Skeletal muscle satellite cell (primary cell): ENCODE data around the gene PAX1.

ENCODE experiments used
- H3K27me3 ChIP-seq: 2 replicates; pipeline ENCODE4 v1.7.0; 2013; ENCODE audit warnings: low read length; ENCODE audit not compliant: control insufficient read depth, insufficient read depth
- H3K36me3 ChIP-seq: 2 replicates; pipeline ENCODE4 v1.7.0; 2013; ENCODE audit warnings: mild to moderate bottlenecking, control low read depth, low read length; ENCODE audit not compliant: insufficient read depth
- H3K4me1 ChIP-seq: 2 replicates; pipeline ENCODE4 v1.7.0; 2013; ENCODE audit warnings: low read length; ENCODE audit not compliant: control insufficient read depth, insufficient read depth
- H3K4me2 ChIP-seq: 2 replicates; pipeline ENCODE4 v1.7.0; 2013; ENCODE audit warnings: mild to moderate bottlenecking, low read length
- H3K4me3 ChIP-seq: 2 replicates; pipeline ENCODE4 v1.7.0; 2013; ENCODE audit warnings: low read length
- H3K9ac ChIP-seq: 2 replicates; pipeline ENCODE4 v1.7.0; 2013; ENCODE audit warnings: mild to moderate bottlenecking, low read depth, low read length, moderate library complexity
- H3K9me3 ChIP-seq: replicated peaks from 2 replicates; pipeline ENCODE4 v1.7.0; 2013; ENCODE audit warnings: mild to moderate bottlenecking, control low read depth, low read length

The PAX1 gene

DNA sequence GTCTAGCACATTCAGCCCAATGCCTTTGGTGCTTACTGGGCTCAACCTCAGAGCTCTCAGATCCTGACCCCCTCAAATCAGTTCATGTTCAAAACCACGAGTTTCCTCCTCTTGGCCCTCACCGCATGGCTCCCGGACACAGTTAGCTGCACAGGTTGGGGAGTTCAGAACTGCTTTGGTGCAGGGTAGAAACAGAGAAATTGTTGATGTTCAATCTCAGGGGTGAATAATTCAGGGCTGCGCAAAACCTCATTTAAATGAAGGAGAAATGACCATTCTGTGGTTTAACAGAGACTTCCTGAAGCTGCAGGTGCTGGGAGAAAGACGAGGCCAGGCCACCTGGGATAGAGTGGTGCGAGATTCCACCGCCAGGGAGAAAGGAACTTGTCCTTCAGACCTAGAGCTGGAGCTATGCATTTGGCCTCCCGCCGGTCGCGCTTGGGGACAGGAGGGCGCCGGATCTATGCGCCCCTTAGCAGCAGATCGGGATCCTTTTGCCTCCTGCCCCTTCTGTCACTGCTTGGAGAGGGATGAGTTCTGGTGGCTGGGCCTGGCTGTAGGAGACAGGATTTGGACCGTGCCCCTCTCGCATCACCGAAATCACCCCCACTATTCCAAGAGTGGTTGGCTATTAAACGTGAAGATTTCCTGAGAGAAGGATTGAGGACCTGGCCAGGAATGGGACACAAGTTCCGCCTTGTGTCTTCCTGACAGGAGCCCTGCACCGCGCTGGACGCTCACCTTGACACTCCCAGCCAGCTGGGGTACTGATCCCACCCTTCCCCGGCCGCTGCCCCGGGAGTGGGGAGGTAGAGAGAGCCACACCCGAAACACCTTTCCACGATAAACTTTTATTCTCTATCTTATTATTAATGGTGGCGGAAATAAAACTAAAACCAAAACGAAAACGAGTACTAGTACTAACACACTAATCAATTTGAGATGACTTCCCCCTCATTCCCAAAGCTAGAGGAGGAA lies 767 bp upstream of the PAX1 start:
- no peaks in the 10 kb centered on the region for H3K36me3 ChIP-seq
- no peaks in the 10 kb centered on the region for H3K4me1 ChIP-seq
- H3K9me3 ChIP-seq: no peaks in the 10 kb centered on the region
- no peak overlapping the region for H3K9ac ChIP-seq
- H3K4me3 ChIP-seq: no peak overlapping the region
- no peak overlapping the region for H3K4me2 ChIP-seq
- peaks cover 8% of the 10 kb centered on the region for H3K27me3 ChIP-seq

DNA sequence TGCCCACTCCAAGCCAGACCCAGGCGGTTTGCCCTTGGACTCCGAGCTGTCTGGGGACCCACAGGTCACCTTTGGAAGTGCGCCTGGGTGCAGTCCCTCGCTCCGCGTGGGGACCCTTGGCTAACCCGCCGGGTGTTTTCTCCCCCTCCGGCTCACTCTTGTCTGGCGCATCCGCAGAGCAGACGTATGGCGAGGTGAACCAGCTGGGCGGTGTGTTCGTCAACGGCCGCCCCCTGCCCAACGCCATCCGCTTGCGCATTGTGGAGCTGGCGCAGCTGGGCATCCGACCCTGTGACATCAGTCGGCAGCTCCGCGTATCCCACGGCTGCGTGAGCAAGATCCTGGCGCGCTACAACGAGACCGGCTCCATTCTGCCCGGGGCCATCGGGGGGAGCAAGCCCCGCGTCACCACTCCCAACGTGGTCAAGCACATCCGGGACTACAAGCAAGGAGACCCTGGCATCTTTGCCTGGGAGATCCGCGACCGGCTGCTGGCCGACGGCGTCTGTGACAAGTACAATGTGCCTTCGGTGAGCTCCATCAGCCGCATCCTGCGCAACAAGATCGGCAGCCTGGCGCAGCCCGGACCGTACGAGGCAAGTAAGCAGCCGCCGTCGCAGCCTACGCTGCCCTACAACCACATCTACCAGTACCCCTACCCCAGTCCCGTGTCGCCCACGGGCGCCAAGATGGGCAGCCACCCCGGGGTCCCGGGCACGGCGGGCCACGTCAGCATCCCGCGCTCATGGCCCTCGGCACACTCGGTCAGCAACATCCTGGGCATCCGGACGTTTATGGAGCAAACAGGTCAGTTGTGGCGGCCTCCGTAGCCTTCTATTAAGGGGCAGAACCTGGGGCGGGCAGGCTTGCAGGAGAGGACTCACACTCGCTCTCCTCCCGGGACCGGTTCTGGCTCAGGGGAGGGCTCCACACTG lies 1.1 kb downstream of the PAX1 start:
- H3K27me3 ChIP-seq: peaks cover 8% of the 10 kb centered on the region

DNA sequence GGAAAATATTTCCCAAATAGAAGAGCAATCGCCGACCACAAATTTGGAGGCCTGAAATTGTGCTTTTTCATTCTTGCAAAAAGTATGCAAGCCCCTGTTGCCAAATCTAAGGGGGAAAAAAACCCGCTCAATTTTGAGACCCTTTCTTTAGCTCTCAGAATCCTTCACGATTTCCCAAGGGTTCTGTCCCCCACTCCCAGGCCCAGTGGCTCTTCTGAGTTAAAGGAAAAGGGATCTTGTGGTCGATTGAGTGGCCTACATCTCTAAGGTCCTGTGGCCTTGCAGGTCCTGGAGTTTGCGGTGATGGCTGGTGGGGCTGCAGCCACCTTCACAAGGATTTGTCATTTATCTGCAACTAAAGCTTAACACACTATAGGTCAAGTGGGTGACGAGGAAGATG lies 1.8 kb downstream of the PAX1 start:
- Histone ChIP-seq H3K27me3 (peaks cover 8% of the 10 kb centered on the region), H3K9ac (no peak overlapping the region), H3K4me1 (no peaks in the 10 kb centered on the region), H3K4me2 (no peak overlapping the region), H3K9me3 (no peaks in the 10 kb centered on the region), H3K4me3 (no peak overlapping the region), H3K36me3 (no peaks in the 10 kb centered on the region)

More for the DNA sequence above, 1.1 kb downstream of the PAX1 start:
- Histone ChIP-seq H3K9me3 (no peaks in the 10 kb centered on the region), H3K4me3 (no peak overlapping the region), H3K36me3 (no peaks in the 10 kb centered on the region), H3K9ac (no peak overlapping the region), H3K4me1 (no peaks in the 10 kb centered on the region), H3K4me2 (no peak overlapping the region)

DNA sequence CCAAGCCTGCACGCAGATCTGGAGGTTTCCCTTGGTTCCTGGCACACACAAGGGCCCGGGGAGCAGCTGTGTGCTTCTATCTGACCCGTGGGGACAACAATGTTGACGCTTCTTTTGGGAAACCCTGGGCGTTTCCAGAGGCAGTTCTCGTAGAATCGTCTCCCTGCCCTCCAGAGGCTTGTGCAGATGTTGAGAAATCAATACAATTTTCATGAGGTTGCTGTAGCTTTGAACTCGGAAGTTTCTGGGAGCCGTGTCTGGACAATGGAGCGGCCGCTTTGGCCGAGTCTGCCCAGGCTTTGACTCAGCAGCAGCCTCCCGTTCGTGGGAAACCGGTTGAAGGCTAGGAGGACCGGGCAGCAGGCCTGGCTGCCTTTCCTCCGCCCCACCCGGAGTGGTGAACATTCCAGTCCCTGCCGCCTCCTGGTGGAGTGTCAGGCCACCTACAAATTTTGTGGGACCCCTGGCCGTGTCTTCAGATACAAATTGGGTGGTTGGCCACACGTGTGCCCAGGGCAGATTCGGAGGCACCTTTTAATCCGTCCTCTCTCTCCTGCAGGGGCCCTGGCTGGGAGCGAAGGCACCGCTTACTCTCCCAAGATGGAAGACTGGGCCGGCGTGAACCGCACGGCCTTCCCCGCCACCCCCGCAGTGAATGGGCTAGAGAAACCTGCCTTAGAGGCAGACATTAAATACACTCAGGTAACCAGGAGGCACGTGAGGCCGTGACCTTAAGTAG lies 2.7 kb downstream of the PAX1 start:
- Histone ChIP-seq H3K9ac (no peak overlapping the region), H3K27me3 (peaks cover 8% of the 10 kb centered on the region), H3K36me3 (no peaks in the 10 kb centered on the region)

DNA sequence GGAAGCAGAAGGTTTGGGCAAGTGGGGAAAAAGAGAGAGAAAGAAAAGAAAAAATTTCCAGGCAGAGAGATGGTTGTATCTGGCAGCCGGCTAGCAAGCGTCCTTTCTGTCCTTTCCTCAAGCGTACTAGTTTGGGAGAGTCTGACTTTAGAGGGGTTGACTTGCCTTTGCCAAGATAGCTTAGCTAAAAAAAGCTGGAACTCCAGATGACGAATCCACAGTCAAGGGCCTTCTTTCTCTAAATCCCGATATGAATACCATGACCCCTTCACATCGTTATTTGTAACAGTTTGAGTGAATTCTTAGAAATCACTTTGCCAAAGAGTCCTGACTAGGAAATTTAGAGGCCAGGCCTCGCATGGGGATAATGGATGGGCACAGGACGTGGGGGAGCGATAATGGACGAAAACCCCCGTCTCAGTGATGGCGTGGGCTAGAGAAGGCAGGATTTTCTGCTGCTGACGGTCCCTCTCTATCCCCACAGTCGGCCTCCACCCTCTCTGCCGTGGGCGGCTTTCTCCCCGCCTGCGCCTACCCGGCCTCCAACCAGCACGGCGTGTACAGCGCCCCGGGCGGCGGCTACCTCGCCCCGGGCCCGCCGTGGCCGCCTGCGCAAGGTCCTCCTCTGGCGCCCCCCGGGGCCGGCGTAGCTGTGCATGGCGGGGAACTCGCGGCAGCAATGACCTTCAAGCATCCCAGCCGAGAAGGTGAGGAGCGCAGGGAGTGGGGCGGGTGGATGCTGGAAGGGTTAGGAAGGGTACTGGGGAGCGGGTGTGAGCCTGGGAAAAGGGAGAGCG lies 3.5 kb downstream of the PAX1 start:
- H3K36me3 ChIP-seq: no peaks in the 10 kb centered on the region
- H3K4me3 ChIP-seq: no peak overlapping the region
- H3K9me3 ChIP-seq: no peaks in the 10 kb centered on the region
- H3K4me1 ChIP-seq: no peaks in the 10 kb centered on the region
- H3K4me2 ChIP-seq: no peak overlapping the region
- no peak overlapping the region for H3K9ac ChIP-seq
- peaks cover 8% of the 10 kb centered on the region for H3K27me3 ChIP-seq

More for the DNA sequence above, 2.7 kb downstream of the PAX1 start:
- Histone ChIP-seq H3K9me3 (no peaks in the 10 kb centered on the region), H3K4me3 (no peak overlapping the region), H3K4me1 (no peaks in the 10 kb centered on the region), H3K4me2 (no peak overlapping the region)

DNA sequence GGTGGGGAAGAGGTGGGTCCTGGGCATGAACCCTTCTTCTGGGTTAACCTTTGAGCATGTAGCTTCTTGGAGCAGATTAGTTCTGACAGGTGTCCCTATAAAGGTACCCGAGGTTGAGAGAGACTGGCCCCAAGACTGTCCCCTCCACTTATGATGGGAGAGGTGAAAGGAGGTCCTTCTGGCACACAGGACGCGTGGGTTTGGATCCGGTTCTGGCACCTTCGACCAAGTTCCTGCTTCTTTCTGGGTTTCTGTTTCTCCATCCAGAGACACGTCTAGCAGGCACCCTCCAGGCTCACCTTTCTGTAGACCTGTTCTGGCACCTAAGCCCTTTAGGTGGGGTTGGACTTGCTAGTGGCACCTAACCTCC lies 4.1 kb downstream of the PAX1 start:
- Histone ChIP-seq H3K4me1 (no peaks in the 10 kb centered on the region), H3K9me3 (no peaks in the 10 kb centered on the region), H3K36me3 (no peaks in the 10 kb centered on the region), H3K4me2 (no peak overlapping the region), H3K9ac (no peak overlapping the region), H3K4me3 (no peak overlapping the region), H3K27me3 (peaks cover 8% of the 10 kb centered on the region)

DNA sequence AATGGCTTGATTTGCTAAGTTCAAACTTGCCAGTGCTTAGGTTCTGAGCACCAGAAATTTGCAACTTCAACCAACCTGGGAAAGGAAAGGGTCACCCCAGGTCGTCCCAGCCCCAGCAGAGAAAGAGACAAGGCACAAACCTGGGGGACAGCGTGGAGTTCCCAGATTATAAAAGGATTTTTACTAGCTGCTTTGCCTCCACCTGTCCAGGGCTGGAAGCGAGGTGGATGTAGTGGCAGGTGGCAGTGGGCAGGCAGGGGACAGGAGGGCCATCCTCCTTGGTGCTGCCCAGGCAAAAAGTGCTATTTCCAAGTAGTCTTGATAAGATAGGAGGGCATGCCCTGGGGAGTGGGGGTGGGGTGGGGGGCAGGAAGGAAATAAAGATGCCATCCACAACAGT lies 4.9 kb downstream of the PAX1 start:
- H3K9me3 ChIP-seq: no peaks in the 10 kb centered on the region
- no peak overlapping the region for H3K9ac ChIP-seq
- no peaks in the 10 kb centered on the region for H3K4me1 ChIP-seq
- H3K36me3 ChIP-seq: no peaks in the 10 kb centered on the region
- H3K4me3 ChIP-seq: no peak overlapping the region
- peaks cover 8% of the 10 kb centered on the region for H3K27me3 ChIP-seq
- no peak overlapping the region for H3K4me2 ChIP-seq

DNA sequence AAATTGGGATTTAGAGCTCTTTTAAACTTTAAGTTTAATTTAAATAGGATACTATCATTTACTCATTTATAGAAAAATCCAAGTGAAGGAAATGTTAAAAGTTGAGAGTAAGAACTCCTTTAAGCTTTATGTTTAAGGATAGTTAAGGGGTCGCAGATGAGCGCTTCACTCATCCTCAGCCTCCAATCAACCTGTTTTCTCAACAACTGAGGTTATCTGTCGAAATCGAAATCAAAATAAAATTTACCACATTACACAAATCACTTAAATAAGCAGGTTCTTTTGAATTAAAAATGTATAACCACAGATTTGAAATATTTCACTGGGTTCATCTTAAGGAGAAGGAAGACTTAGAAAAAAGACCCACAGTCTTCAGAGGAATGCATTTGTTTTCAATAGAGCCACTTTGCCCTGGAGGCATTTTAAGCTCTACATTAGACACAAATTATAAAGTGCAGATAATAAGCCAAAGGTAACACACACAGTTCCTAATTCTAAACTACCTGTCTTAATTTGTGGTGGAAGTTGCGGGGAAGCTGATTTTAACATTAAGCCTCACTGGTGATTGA lies 5.5 kb downstream of the PAX1 start:
- Histone ChIP-seq H3K9ac (no peak overlapping the region), H3K27me3 (peaks cover 6% of the 10 kb centered on the region), H3K4me3 (no peak overlapping the region), H3K4me2 (no peak overlapping the region), H3K36me3 (no peaks in the 10 kb centered on the region), H3K4me1 (no peaks in the 10 kb centered on the region), H3K9me3 (no peaks in the 10 kb centered on the region)

DNA sequence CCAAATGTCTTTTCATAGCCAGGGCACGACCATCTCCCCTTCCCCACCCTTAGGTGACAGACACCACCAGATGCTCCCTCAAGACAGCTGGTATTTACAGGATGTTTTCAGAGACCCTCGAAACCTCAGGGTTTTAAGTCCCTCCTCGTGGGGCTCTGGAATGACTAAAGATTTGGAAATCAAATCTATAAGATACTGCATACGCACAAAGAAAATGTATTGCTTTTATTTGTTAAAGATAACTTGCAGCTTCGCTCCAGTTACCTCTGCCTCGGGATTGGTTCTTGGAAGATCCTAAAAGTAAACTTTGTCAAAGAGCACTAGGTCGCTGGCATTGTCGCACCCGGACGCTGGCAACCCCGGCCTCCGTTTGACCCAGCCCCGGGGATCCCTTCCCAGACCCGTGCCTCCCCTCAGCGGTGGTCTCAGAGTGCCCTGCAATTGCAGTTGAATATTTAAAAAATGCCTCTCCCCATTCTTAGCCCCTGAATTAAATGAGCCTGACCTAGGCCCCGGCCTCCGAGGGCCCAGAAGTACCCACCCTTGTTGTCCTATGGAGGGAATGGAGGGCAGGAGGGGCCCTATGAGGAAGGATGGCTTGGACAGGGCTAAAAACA lies 7.1 kb downstream of the PAX1 start:
- Histone ChIP-seq H3K4me3 (no peak overlapping the region), H3K27me3 (no peaks in the 10 kb centered on the region), H3K4me2 (no peak overlapping the region), H3K4me1 (no peaks in the 10 kb centered on the region), H3K9ac (no peak overlapping the region), H3K36me3 (no peaks in the 10 kb centered on the region), H3K9me3 (no peaks in the 10 kb centered on the region)

DNA sequence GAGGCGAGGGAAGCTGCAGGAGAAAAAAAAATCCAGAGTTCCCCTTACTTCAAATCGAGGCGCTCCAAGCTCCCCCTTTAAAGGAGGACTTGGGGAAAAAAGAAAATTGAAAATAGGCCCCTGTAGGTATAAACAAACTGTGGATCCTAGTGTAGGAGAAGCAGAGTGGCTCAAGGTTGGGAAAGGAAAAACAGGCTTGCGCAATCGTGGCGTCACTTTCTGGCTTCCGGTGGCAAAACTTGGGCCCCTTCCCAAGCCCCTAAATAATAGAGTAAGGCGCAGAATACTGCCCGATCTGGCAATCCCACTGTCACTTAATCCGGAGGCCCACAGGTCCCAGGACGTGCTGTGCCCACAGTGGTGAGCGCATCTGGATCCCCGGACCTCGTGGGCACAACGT lies 8.0 kb downstream of the PAX1 start:
- Histone ChIP-seq H3K9ac (no peak overlapping the region), H3K4me2 (no peak overlapping the region), H3K4me1 (no peaks in the 10 kb centered on the region), H3K36me3 (no peaks in the 10 kb centered on the region), H3K27me3 (peaks cover 3% of the 10 kb centered on the region), H3K9me3 (no peaks in the 10 kb centered on the region), H3K4me3 (no peak overlapping the region)
